Panc1 (cell line): ENCODE data around the gene NDUFA13. TPM values are rescaled to one million over a fixed set of nuclear protein-coding genes. Genes with fewer than 3 reads are reported as not detected.

Experiments
- ATAC-seq: fragments of 200-7000 bp; cut with Tn5 transposase; 2 replicates; pipeline ENCODE4 v1.9.1; 2020; ENCODE audit warnings: mild to moderate bottlenecking, moderate library complexity
- BruUV-seq: library from RNA; stranded (reverse); fragments of 400-500 nt; replicated peaks from 2 replicates; lab custom pipeline; 2021; lab: Mats Ljungman, UMichigan
- CTCF ChIA-PET: fragments of 300-600 bp; sonication (Branson Sonifier 250); formaldehyde crosslinking; loops from one replicate; lab custom pipeline; 2022; ENCODE audit warnings: antibody characterized with exemption; lab: Charles Lee
- POLR2A ChIA-PET: fragments of 300-600 bp; sonication (Branson Sonifier 250); formaldehyde crosslinking; loops from one replicate; lab custom pipeline; 2022; ENCODE audit warnings: antibody characterized with exemption; lab: Charles Lee
- DNase-seq: peaks from one replicate; pipeline ENCODE4 v3.0.0-alpha.2; 2010; ENCODE audit warnings: low read depth, low spot score
- H3K27ac ChIP-seq: 2 replicates; pipeline ENCODE4 v1.5.1; 2011; ENCODE audit warnings: mild to moderate bottlenecking, low read length, inconsistent platforms
- H3K27me3 ChIP-seq: fragments of 200-500 bp; sonication (Bioruptor generic); 2 replicates; pipeline ENCODE4 v1.6.0; 2014; ENCODE audit warnings: low read length, inconsistent platforms; ENCODE audit not compliant: control insufficient read depth, insufficient read depth
- H3K36me3 ChIP-seq: fragments of 200-500 bp; sonication (Bioruptor generic); 2 replicates; pipeline ENCODE4 v1.5.1; 2014; ENCODE audit warnings: inconsistent platforms, mild to moderate bottlenecking, low read length, moderate library complexity; ENCODE audit not compliant: control insufficient read depth, insufficient read depth
- H3K4me1 ChIP-seq: 2 replicates; pipeline ENCODE4 v1.5.1; 2011; ENCODE audit warnings: inconsistent platforms, mild to moderate bottlenecking, low read length, moderate library complexity; ENCODE audit not compliant: control insufficient read depth, insufficient read depth
- H3K4me3 ChIP-seq, 2 experiments: 2 replicates each; pipeline ENCODE4 v1.5.1; 2011 to 2012; ENCODE audit warnings: low read depth in 2 of 2, low read length in 2 of 2, mild to moderate bottlenecking in 2 of 2, inconsistent platforms in 1 of 2, moderate library complexity in 1 of 2
- H3K9me3 ChIP-seq: fragments of 200-500 bp; sonication (Bioruptor generic); 2 replicates; pipeline ENCODE4 v1.5.1; 2014; ENCODE audit warnings: low read depth, mild to moderate bottlenecking, inconsistent platforms, low read length, moderate library complexity; ENCODE audit not compliant: control insufficient read depth, insufficient read depth
- CTCF ChIP-seq: fragments of 450-650 bp; IDR thresholded peaks from 2 replicates; pipeline ENCODE4 v1.5.1; 2017; ENCODE audit warnings: mild to moderate bottlenecking
- POLR2AphosphoS5 ChIP-seq: IDR thresholded peaks from 2 replicates; pipeline ENCODE4 v1.6.1; 2012; ENCODE audit warnings: mild to moderate bottlenecking, low read depth, low read length, moderate library complexity
- REST ChIP-seq, 2 experiments: IDR thresholded peaks; 2 replicates each; pipeline ENCODE4 v1.6.1; 2011 to 2012; ENCODE audit warnings: low read depth in 2 of 2, control low read depth in 1 of 2, low read length in 1 of 2, mild to moderate bottlenecking in 1 of 2, moderate library complexity in 1 of 2; ENCODE audit not compliant: insufficient read depth in 1 of 2
- SIN3A ChIP-seq: IDR thresholded peaks from 2 replicates; pipeline ENCODE4 v1.6.1; 2012; ENCODE audit warnings: low read depth, mild to moderate bottlenecking, low read length, moderate library complexity, borderline replicate concordance; ENCODE audit not compliant: insufficient read depth
- TCF7L2 ChIP-seq: IDR thresholded peaks from 2 replicates; pipeline ENCODE4 v1.6.1; 2011; ENCODE audit warnings: mild to moderate bottlenecking, low read depth, low read length, inconsistent platforms
- in situ Hi-C: cut with HindIII; loops from 2 replicates; pipeline ENCODE4 v1.10.0; 2016; ENCODE audit warnings: low sequenced_read_pairs, low pct_unique_long_range_greater_than_20kb
- intact Hi-C: fragments of 100-400 bp; cut with micrococcal nuclease; formaldehyde crosslinking; loops from one replicate; pipeline ENCODE4 v1.10.0; 2022; ENCODE audit not compliant: unreplicated experiment
- total RNA-seq: library from RNA; stranded (reverse); gene quantifications from one replicate; pipeline ENCODE4 v1.2.1, GENCODE V29; 2021; ENCODE audit not compliant: unreplicated experiment

Gene NDUFA13
- total RNA-seq, 1 experiment from 2014 or later: 287 TPM

DNA sequence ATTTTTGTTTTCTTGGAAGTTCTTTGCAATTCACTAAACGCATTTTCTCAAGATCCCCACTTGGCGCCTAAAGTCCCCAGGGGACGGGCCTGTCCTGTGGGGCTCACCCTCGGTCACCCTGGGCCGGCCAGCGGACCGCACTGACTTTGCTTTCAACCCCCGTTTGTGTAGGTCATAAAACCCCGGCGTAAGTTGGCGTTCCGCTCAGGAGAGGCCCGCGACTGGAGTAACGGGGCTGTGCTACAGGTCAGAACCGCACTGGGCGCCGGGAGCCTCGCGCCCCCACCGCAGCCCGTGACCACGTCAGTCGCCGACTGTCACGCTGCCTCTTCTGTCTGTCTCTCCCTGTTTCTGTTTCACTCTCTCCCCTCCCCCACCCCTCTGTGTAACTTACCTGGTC is 14.2 kb upstream of the NDUFA13 start:
- POLR2A ChIA-PET: no interaction called here
- no peaks in the 10 kb centered on the region for H3K36me3 ChIP-seq
- in situ Hi-C loops (no loop called here), intact Hi-C loops (no loop called here)
- H3K27me3 ChIP-seq: no peaks in the 10 kb centered on the region
- H3K4me3 ChIP-seq: no peak overlapping the region
- H3K4me1 ChIP-seq: no peaks in the 10 kb centered on the region
- CTCF ChIA-PET: interaction anchor here (0.6 kb wide), 1 partner anchor 12 kb away, joined by 3 read pairs; no protein-coding TSS in a partner anchor
- H3K9me3 ChIP-seq: no peaks in the 10 kb centered on the region
- DNase-seq (no peak), ATAC-seq (no peak)
- TF ChIP-seq SIN3A: no peak
- TF ChIP-seq CTCF: no peak
- no peak for TF ChIP-seq POLR2AphosphoS5
- TF ChIP-seq TCF7L2: no peak
- no peak for TF ChIP-seq REST (IDR thresholded peaks at IDR 0.05; ENCODE audit: insufficient read depth in 1 of 2, low read depth in 2 of 2, low read length in 1 of 2)
- H3K27ac ChIP-seq: no peak overlapping the region
- BruUV-seq: no TSS peak

- DNase-seq: no peak
- no TSS peak for BruUV-seq
- Histone ChIP-seq H3K36me3 (no peaks in the 10 kb centered on the region), H3K4me1 (no peaks in the 10 kb centered on the region), H3K27ac (no peak overlapping the region), H3K27me3 (no peaks in the 10 kb centered on the region), H3K4me3 (no peak overlapping the region), H3K9me3 (no peaks in the 10 kb centered on the region)
- ATAC-seq: no peak
- ChIA-PET CTCF (no interaction called here), POLR2A (no interaction called here)
- in situ Hi-C loops: no loop called here
- TF ChIP-seq CTCF: no peak
- no peak for TF ChIP-seq REST (IDR thresholded peaks at IDR 0.05; ENCODE audit: insufficient read depth in 1 of 2, low read depth in 2 of 2, low read length in 1 of 2)
- intact Hi-C loops: no loop called here
These were observed 13.7 kb upstream of the NDUFA13 start for GRCh38 chr19:19502281-19502680.
